ENCODE measurements around the gene SEMA7A. TPM values are rescaled to one million over a fixed set of nuclear protein-coding genes. Genes with fewer than 3 reads are reported as not detected.
A peak's percentile ranks its signal among the peaks of the same experiment; 100 is the strongest.

Gene SEMA7A
- total RNA-seq, 4 donors from 2014 or later = 0.20 to 5.6 (median 3.1) TPM

DNA sequence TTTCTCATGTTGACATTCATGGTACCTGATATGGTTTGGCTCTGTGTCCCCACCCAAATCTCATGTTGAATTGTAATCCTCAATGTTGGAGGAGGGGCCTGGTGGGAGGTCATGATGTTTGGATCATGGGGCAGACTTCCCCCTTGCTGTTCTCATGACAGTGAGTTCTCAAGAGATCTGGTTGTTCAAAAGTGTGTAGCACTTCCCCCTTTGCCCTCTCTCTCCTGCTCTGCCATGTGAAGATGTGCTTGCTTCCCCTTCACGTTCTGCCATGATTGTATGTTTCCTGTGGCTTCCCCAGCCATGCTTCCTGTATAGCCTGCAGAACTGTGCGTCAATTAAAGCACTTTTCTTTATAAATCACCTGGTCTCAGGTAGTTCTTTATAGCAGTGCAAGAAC lies 30.5 kb upstream of the SEMA7A start:
- H3K27me3 ChIP-seq = no peaks in the 10 kb centered on the region
- in situ Hi-C loops (cut with MboI; ENCODE audit: low pct_ligation_motif_present in 1 of 4, low pct_unique_long_range_greater_than_20kb in 1 of 4, low sequenced_read_pairs in 3 of 4) (no loop called here), intact Hi-C loops (cut with DNase I; ENCODE audit: low total_unique reads) (no loop called here)
- H3K4me1 ChIP-seq = peaks cover 6 to 22% (median 13%) of the 10 kb centered on the region in 4 donors
- H3K9me3 ChIP-seq = no peaks in the 10 kb centered on the region
- TF ChIP-seq POLR2AphosphoS5 (IDR thresholded peaks at IDR 0.05) = no peak
- no peak for TF ChIP-seq POLR2A (IDR thresholded peaks at IDR 0.05)
- TF ChIP-seq, protein P1, sequence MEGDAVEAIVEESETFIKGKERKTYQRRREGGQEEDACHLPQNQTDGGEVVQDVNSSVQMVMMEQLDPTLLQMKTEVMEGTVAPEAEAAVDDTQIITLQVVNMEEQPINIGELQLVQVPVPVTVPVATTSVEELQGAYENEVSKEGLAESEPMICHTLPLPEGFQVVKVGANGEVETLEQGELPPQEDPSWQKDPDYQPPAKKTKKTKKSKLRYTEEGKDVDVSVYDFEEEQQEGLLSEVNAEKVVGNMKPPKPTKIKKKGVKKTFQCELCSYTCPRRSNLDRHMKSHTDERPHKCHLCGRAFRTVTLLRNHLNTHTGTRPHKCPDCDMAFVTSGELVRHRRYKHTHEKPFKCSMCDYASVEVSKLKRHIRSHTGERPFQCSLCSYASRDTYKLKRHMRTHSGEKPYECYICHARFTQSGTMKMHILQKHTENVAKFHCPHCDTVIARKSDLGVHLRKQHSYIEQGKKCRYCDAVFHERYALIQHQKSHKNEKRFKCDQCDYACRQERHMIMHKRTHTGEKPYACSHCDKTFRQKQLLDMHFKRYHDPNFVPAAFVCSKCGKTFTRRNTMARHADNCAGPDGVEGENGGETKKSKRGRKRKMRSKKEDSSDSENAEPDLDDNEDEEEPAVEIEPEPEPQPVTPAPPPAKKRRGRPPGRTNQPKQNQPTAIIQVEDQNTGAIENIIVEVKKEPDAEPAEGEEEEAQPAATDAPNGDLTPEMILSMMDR (IDR thresholded peaks at IDR 0.05) = no peak
- no peak for TF ChIP-seq EP300 (IDR thresholded peaks at IDR 0.05; ENCODE audit: low read depth)
- no peak for DNase-seq
- WGBS, 2 donors (ENCODE audit: low coverage in 1 of 2) = 48 to 69% methylated on average over 2 of the region's 2 CpGs
- H3K27ac ChIP-seq = no peak overlapping the region
- no peak overlapping the region for H3K4me3 ChIP-seq
- H3K36me3 ChIP-seq = peaks cover 0 to 4% (median 0%) of the 10 kb centered on the region in 4 donors

- in situ Hi-C loops (cut with MboI; ENCODE audit: low pct_ligation_motif_present in 1 of 4, low pct_unique_long_range_greater_than_20kb in 1 of 4, low sequenced_read_pairs in 3 of 4) = no loop called here
Measured at GRCh38 chr15:74463634-74464033, 29.9 kb upstream of the SEMA7A start.

GRCh38 chr15:74461847-74462511 lies 28.2 kb upstream of the SEMA7A start:
- H3K4me1 ChIP-seq = peaks cover 6 to 22% (median 13%) of the 10 kb centered on the region in 4 donors
- in situ Hi-C loops (cut with MboI; ENCODE audit: low pct_ligation_motif_present in 1 of 4, low pct_unique_long_range_greater_than_20kb in 1 of 4, low sequenced_read_pairs in 3 of 4) = no loop called here
- intact Hi-C loops (cut with DNase I; ENCODE audit: low total_unique reads) = no loop called here

More at GRCh38 chr15:74463634-74464033, 29.9 kb upstream of the SEMA7A start:
- Histone ChIP-seq H3K27me3 (no peaks in the 10 kb centered on the region), H3K4me3 (no peak overlapping the region), H3K9me3 (no peaks in the 10 kb centered on the region), H3K4me1 (peaks cover 6 to 22% (median 13%) of the 10 kb centered on the region in 4 donors), H3K36me3 (peaks cover 0 to 4% (median 0%) of the 10 kb centered on the region in 4 donors), H3K27ac (no peak overlapping the region)
- no peak for TF ChIP-seq POLR2AphosphoS5 (IDR thresholded peaks at IDR 0.05)
- intact Hi-C loops (cut with DNase I; ENCODE audit: low total_unique reads) = no loop called here
- no peak for DNase-seq

GRCh38 chr15:74460871-74461846 lies 27.4 kb upstream of the SEMA7A start, which contains the start of gene UBL7:
Gene UBL7, minus strand, starts transcription at chr15:74461160. Its CDS starts 2,293 bp downstream, at chr15:74458867.
- H3K4me3 ChIP-seq = peak within 1 kb of the TSS; percentile 69 to 82 (median 73)
- in situ Hi-C loops (cut with MboI; ENCODE audit: low pct_ligation_motif_present in 1 of 4, low pct_unique_long_range_greater_than_20kb in 1 of 4, low sequenced_read_pairs in 3 of 4) (no loop called here), intact Hi-C loops (cut with DNase I; ENCODE audit: low total_unique reads) (no loop called here)
- peak within 1 kb of the TSS; percentile 78 to 90 (median 84) for H3K27ac ChIP-seq
- peak; percentile 99 for DNase-seq
- TF ChIP-seq POLR2AphosphoS5 (IDR thresholded peaks at IDR 0.05) = peak; percentile 95 to 97 (median 96)
- TF ChIP-seq, protein P1 (IDR thresholded peaks at IDR 0.05) = peak in 2 of 5 experiments; percentile 13 to 21
- no peak for TF ChIP-seq EP300 (IDR thresholded peaks at IDR 0.05; ENCODE audit: low read depth)
- peak; percentile 90 for TF ChIP-seq POLR2A (IDR thresholded peaks at IDR 0.05)
- H3K36me3 ChIP-seq = peaks cover 0 to 16% (median 5%) of the 10 kb centered on the region in 4 donors
- WGBS, 2 donors (ENCODE audit: low coverage in 1 of 2) = 0% methylated on average over 27 of the region's 54 CpGs; no CpG with 5 or more reads in 1 of the 2 donors
- H3K9me3 ChIP-seq = no peaks in the 10 kb centered on the region
- H3K27me3 ChIP-seq = no peaks in the 10 kb centered on the region
- H3K4me1 ChIP-seq = peaks cover 6 to 22% (median 13%) of the 10 kb centered on the region in 4 donors

More at GRCh38 chr15:74461847-74462511, 28.2 kb upstream of the SEMA7A start:
- Histone ChIP-seq H3K27me3 (no peaks in the 10 kb centered on the region), H3K4me3 (peak overlapping the region in 3 of 4 donors; percentile 69 to 76 (median 70)), H3K27ac (peak overlapping the region; percentile 78 to 90 (median 84)), H3K36me3 (peaks cover 0 to 9% (median 3%) of the 10 kb centered on the region in 4 donors), H3K9me3 (no peaks in the 10 kb centered on the region)
- DNase-seq = no peak
- TF ChIP-seq, protein P1 (IDR thresholded peaks at IDR 0.05) = no peak
- no peak for TF ChIP-seq POLR2AphosphoS5 (IDR thresholded peaks at IDR 0.05)
- no peak for TF ChIP-seq EP300 (IDR thresholded peaks at IDR 0.05; ENCODE audit: low read depth)
- TF ChIP-seq POLR2A (IDR thresholded peaks at IDR 0.05) = no peak
- WGBS, 2 donors (ENCODE audit: low coverage in 1 of 2) = 17 to 25% methylated on average over 8 of the region's 8 CpGs

Measured in transverse colon (tissue), 4 donors.